Lower leg skin (tissue), 4 donors: ENCODE results near the gene EIF3D. TPM values are rescaled to one million over a fixed set of nuclear protein-coding genes. Genes with fewer than 3 reads are reported as not detected.

Experiments used
- DNase-seq, 2 donors: peaks; one replicate each; pipeline ENCODE4 v3.0.0-alpha.2; 2019; ENCODE audit warnings: low spot score in 2 of 2
- H3K4me3 ChIP-seq: fragments of 200-600 bp; sonication (generic); 2 replicates; pipeline ENCODE4 v1.5.1; 2017; ENCODE audit warnings: mild to moderate bottlenecking, low read depth; ENCODE audit not compliant: poor library complexity, severe bottlenecking
- POLR2A ChIP-seq, 2 donors: fragments of 450-650 bp; IDR thresholded peaks; one replicate each; pipeline ENCODE4 v1.6.1; 2016 to 2017; ENCODE audit warnings: antibody characterized with exemption in 2 of 2, mild to moderate bottlenecking in 1 of 2, moderate library complexity in 1 of 2
- WGBS, 2 donors: methylation state at CpG; one replicate each; pipeline ENCODE4 v1.1.5; 2018; 5-methylcytosine and 5-hydroxymethylcytosine counted together
- intact Hi-C: fragments of 100-400 bp; cut with DNase I; formaldehyde crosslinking; loops from one replicate; pipeline ENCODE4 v1.15.0; 2023; ENCODE audit warnings: low total_unique reads
- total RNA-seq, 4 donors: library from RNA; depleted of rRNA; stranded (reverse); fragments of >200 nt; gene quantifications; one replicate each; pipeline ENCODE4 v1.1.0, GENCODE V29; 2016
- TF ChIP-seq, protein P1 (sequence below), 3 donors: fragments of 450-650 bp; IDR thresholded peaks; one replicate each; pipeline ENCODE4 v1.5.1; 2016; ENCODE audit warnings: antibody characterized with exemption in 3 of 3, mild to moderate bottlenecking in 3 of 3, moderate library complexity in 2 of 3

Gene EIF3D
- total RNA-seq, 4 donors from 2014 or later: 305 to 489 (median 386) TPM

DNA sequence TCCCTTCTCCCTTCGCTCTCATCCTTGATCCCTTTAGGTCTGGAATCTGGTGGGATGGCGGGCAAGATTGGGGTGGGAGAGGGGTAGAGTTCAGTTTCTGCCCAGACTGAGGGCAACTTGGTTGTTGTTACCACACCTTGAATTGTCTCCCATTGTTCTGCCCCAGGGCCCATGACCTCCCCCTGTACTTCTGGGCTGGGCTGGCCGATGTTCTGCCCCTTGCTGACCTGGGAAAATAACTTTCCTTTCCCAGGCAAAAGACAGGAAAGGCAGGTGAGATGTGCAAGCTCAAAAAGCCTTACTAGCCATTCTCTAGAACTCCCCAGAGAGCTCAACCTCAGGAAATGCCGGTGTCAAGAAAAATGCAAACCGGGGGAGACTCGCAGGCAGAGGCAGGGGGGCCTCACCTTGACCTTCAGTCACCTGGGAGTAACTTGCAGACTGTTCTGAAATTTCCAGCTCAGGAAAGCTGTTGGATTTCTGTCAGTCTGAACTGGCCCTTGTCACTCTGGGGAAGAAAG lies 32.4 kb upstream of the EIF3D start:
- no peak overlapping the region for H3K4me3 ChIP-seq
- TF ChIP-seq POLR2A (IDR thresholded peaks at IDR 0.05): no peak
- TF ChIP-seq, protein P1, sequence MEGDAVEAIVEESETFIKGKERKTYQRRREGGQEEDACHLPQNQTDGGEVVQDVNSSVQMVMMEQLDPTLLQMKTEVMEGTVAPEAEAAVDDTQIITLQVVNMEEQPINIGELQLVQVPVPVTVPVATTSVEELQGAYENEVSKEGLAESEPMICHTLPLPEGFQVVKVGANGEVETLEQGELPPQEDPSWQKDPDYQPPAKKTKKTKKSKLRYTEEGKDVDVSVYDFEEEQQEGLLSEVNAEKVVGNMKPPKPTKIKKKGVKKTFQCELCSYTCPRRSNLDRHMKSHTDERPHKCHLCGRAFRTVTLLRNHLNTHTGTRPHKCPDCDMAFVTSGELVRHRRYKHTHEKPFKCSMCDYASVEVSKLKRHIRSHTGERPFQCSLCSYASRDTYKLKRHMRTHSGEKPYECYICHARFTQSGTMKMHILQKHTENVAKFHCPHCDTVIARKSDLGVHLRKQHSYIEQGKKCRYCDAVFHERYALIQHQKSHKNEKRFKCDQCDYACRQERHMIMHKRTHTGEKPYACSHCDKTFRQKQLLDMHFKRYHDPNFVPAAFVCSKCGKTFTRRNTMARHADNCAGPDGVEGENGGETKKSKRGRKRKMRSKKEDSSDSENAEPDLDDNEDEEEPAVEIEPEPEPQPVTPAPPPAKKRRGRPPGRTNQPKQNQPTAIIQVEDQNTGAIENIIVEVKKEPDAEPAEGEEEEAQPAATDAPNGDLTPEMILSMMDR (IDR thresholded peaks at IDR 0.05): no peak
- intact Hi-C loops: no loop called here
- 62 to 63% methylated on average over 6 of the region's 6 CpGs for WGBS, 2 donors
- no peak for DNase-seq

DNA sequence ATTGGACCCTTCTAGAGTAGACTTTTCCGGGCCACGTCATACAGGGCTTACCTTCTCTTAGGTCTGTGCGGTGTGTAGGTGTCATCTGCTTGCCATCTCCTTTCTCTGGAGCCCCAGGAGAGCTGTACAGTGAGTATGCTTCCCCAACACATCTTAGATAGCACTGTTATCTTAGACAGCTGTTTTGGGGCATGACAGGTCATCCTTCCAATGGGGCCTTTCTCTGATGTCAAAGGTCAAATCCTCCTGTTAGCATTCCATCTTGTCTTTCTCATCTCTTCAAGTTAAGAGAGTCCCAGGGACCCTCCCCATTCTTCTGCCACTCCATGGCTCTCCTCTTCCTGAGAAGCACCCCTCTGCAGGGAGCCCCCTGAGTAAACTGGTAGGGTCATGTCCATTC lies 31.0 kb upstream of the EIF3D start:
- no peak overlapping the region for H3K4me3 ChIP-seq
- no peak for TF ChIP-seq POLR2A (IDR thresholded peaks at IDR 0.05)
- intact Hi-C loops: no loop called here
- WGBS, 2 donors: 90 to 96% methylated on average over 3 of the region's 3 CpGs
- DNase-seq: no peak

DNA sequence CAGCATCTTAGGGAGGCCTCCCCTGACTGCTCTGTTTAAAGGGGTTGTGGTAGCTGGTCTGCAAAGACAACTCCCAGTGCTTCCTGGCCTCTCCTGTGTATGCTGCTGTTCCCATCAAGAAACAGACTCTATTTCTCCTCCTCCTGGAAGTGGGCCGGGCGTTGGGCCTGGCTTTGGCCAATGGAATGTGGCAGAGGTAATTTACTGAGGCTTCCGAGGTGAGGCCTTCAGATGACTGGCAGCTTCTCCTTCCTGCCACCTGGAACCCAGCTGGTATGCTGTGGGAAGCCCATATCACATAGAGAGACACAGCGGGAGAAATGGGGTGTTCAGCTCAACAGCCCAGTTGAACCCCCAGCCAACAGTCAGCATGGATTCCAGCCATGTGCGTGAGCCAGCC lies 25.1 kb upstream of the EIF3D start:
- H3K4me3 ChIP-seq: no peak overlapping the region
- DNase-seq: no peak
- intact Hi-C loops: no loop called here
- TF ChIP-seq, protein P1 (IDR thresholded peaks at IDR 0.05): no peak
- TF ChIP-seq POLR2A (IDR thresholded peaks at IDR 0.05): no peak
- WGBS, 2 donors: 52 to 69% methylated on average over 5 of the region's 5 CpGs

DNA sequence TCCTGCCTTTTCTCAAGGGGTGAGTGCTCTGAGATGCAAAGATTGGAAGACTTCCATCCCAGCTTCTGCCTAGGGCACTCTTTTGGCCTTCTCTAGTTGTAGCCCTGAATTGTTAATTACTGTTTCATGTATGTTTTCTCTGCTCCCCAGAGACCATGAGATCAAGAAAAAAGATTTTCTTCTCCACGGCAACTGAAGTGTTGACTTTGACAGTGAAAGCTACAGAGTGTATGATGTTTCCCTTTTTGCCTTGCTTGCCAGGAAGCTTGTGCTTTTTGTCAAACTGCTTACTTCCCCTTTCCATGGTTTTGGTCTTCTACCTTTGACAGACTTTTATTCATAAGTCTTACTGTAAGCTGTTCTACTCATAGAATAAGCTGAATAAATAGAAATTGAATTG lies 23.3 kb upstream of the EIF3D start:
- WGBS, 2 donors: 6 to 13% methylated on average over 1 of the region's 1 CpG
- TF ChIP-seq POLR2A (IDR thresholded peaks at IDR 0.05): no peak
- TF ChIP-seq, protein P1 (IDR thresholded peaks at IDR 0.05): no peak
- intact Hi-C loops: no loop called here
- no peak for DNase-seq
- no peak overlapping the region for H3K4me3 ChIP-seq

DNA sequence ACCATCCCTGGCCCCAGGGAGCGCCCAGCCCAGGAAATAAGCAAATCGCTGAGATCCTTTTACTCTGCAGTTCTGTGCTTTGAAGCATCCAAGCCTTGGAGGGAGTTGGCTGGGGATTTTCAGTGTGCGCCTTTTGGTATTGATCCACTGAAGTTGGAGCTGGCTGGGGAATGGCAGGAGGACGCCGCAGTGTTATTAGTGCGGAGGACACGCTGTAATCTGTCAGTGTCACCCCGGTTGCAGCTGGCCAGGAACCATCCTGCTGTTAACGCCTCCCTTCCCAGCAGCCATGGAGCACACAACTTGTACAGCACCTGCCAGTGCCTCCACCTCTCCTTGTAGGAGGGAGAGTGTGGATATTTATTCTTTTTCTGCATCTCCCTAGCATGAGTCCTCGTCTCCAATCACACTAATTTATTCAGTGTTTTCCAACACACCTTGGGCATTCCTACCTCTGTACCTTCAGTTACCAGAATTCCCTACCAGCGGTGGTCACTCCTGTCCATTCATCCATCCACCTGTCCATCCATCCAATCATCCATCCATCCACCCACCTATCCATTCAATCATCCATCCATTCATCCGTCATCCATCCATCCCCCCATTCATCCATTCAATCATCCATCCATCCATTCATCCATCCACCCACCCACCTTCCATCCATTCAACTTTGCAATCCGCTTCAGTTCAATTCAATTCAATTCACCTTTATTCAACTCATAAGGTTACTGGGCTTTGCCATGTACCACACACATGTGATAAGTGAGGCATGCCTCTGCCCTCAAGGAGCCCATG lies 21.9 kb upstream of the EIF3D start:
- H3K4me3 ChIP-seq: no peak overlapping the region
- TF ChIP-seq POLR2A (IDR thresholded peaks at IDR 0.05): no peak
- 34 to 40% methylated on average over 13 of the region's 13 CpGs for WGBS, 2 donors
- no peak for DNase-seq
- intact Hi-C loops: no loop called here

DNA sequence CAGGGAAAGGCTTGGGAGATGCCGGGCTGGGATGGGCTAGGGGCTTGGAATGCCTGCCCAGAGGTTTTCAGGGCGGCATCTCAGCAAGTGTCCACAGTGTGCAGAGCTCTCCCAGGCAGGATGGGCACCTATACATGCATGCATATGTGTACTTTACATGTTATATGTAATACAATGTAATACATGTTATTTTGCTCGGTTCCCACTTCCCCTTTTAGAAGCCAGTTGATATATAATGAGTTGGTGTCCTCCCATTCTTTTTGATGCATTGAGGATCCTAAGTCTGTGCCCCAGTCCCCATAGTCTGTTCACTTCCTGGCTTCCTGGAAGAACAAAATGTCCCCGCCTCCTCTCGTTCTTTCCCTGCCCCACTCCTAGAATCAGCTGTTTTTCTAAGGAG lies 20.1 kb upstream of the EIF3D start:
- intact Hi-C loops: loop anchor here (10.0 kb wide), 1 partner anchor 226 kb away; the partner anchor contains the start of gene IFT27
- TF ChIP-seq, protein P1 (IDR thresholded peaks at IDR 0.05): no peak
- no peak overlapping the region for H3K4me3 ChIP-seq
- no peak for DNase-seq
- 65 to 67% methylated on average over 5 of the region's 5 CpGs for WGBS, 2 donors
